Neural progenitor cell (in vitro differentiated cells): Measurements from ENCODE around the gene CCDC3. TPM values are rescaled to one million over a fixed set of nuclear protein-coding genes. Genes with fewer than 3 reads are reported as not detected.

ENCODE experiments used
- DNase-seq: peaks from one replicate; pipeline ENCODE4 v3.0.0-alpha.2; 2016; ENCODE audit warnings: low spot score
- H2AFZ ChIP-seq: fragments of 200-600 bp; sonication (generic); replicated peaks from 2 replicates; pipeline ENCODE4 v1.6.1; 2016; ENCODE audit warnings: antibody characterized with exemption
- H3F3A ChIP-seq: fragments of 200-600 bp; sonication (generic); 2 replicates; pipeline ENCODE4 v1.6.1; 2016; ENCODE audit warnings: antibody characterized with exemption, low read depth
- H3K27ac ChIP-seq: fragments of 200-600 bp; sonication (generic); 2 replicates; pipeline ENCODE4 v1.5.1; 2016; ENCODE audit warnings: mild to moderate bottlenecking
- H3K27me3 ChIP-seq: fragments of 200-600 bp; sonication (generic); 2 replicates; pipeline ENCODE4 v1.6.1; 2016; ENCODE audit warnings: mild to moderate bottlenecking, moderate library complexity
- H3K36me3 ChIP-seq: fragments of 200-600 bp; sonication (generic); 2 replicates; pipeline ENCODE4 v1.5.1; 2016
- H3K4me1 ChIP-seq: fragments of 200-600 bp; sonication (generic); 2 replicates; pipeline ENCODE4 v1.6.1; 2016; ENCODE audit warnings: mixed run types
- H3K4me2 ChIP-seq: fragments of 200-600 bp; sonication (generic); 2 replicates; pipeline ENCODE4 v1.6.1; 2016
- H3K4me3 ChIP-seq: fragments of 200-600 bp; sonication (generic); 2 replicates; pipeline ENCODE4 v1.5.1; 2016
- H3K79me2 ChIP-seq: fragments of 200-600 bp; sonication (generic); 2 replicates; pipeline ENCODE4 v1.6.1; 2016; ENCODE audit warnings: low read depth
- H3K9ac ChIP-seq: fragments of 200-600 bp; sonication (generic); 2 replicates; pipeline ENCODE4 v1.6.1; 2016
- H3K9me3 ChIP-seq: fragments of 200-600 bp; sonication (generic); 2 replicates; pipeline ENCODE4 v1.5.1; 2016; ENCODE audit warnings: low read depth
- H4K20me1 ChIP-seq: fragments of 200-600 bp; sonication (generic); 2 replicates; pipeline ENCODE4 v1.6.1; 2016; ENCODE audit warnings: low read depth
- H3K27ac Mint-ChIP-seq: 3 replicates; pipeline ENCODE4 v1.8.0; 2021; ENCODE audit warnings: mixed read lengths
- H3K27me3 Mint-ChIP-seq: 2 replicates; pipeline ENCODE4 v1.8.0; 2022; ENCODE audit warnings: low read depth, mild to moderate bottlenecking, inconsistent platforms, moderate library complexity, mixed read lengths; ENCODE audit not compliant: insufficient read depth
- H3K36me3 Mint-ChIP-seq: 3 replicates; pipeline ENCODE4 v1.8.0; 2021; ENCODE audit warnings: mixed read lengths
- H3K4me1 Mint-ChIP-seq: 3 replicates; pipeline ENCODE4 v1.8.0; 2021; ENCODE audit warnings: mixed read lengths
- H3K4me3 Mint-ChIP-seq: 3 replicates; pipeline ENCODE4 v1.8.0; 2021; ENCODE audit warnings: mild to moderate bottlenecking, moderate library complexity, mixed read lengths
- H3K9me3 Mint-ChIP-seq: 3 replicates; pipeline ENCODE4 v1.8.0; 2020; ENCODE audit warnings: mixed read lengths
- EZH2 ChIP-seq: fragments of 200-600 bp; sonication (generic); IDR thresholded peaks from 2 replicates; pipeline ENCODE4 v1.6.1; 2017; ENCODE audit warnings: antibody characterized with exemption, mild to moderate bottlenecking, moderate library complexity
- EZH2phosphoT487 ChIP-seq: fragments of 200-600 bp; sonication (generic); IDR thresholded peaks from 2 replicates; pipeline ENCODE4 v1.6.1; 2017; ENCODE audit warnings: antibody characterized with exemption
- total RNA-seq: library from RNA; depleted of rRNA; stranded (reverse); fragments of >200 nt; gene quantifications from 2 replicates; pipeline ENCODE4 v1.2.3, GENCODE V29; 2015; ENCODE audit warnings: low replicate concordance
- TF ChIP-seq, protein P1 (sequence below): fragments of 200-600 bp; sonication (generic); IDR thresholded peaks from 2 replicates; pipeline ENCODE4 v1.5.1; 2017; ENCODE audit warnings: antibody characterized with exemption, mild to moderate bottlenecking

The CCDC3 gene
- total RNA-seq, 1 donor from 2014 or later = not detected

DNA sequence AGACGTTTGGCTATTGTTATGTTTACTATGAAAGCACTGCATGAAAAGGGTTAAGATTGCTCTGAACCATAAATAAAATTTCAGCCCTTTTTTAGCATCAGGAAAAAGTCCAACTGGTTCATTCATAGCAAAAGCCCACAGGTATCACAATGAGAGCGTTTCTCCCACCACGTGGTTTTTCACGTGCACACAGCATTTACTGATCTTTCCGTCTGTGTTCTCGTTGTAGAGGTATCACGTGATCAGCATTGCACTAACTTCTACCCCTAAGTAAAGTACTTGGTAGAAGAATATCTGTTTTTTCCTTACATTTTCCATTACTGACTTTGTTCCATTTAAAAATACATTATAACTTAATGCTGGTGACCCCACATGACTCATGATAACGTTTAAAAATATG is 17.8 kb upstream of the CCDC3 start:
- Histone ChIP-seq H3K4me3 (no peak overlapping the region), H3K27me3 (no peaks in the 10 kb centered on the region), H3K4me1 (no peaks in the 10 kb centered on the region), H3K27ac (no peak overlapping the region), H2AFZ (no peak overlapping the region), H4K20me1 (no peaks in the 10 kb centered on the region), H3K9me3 (no peaks in the 10 kb centered on the region), H3K9ac (no peak overlapping the region), H3F3A (no peaks in the 10 kb centered on the region), H3K36me3 (no peaks in the 10 kb centered on the region), H3K4me2 (no peak overlapping the region), H3K79me2 (no peaks in the 10 kb centered on the region)
- Mint-ChIP-seq H3K27ac (no peak overlapping the region), H3K9me3 (peaks cover 26% of the 10 kb centered on the region), H3K36me3 (peaks cover 2% of the 10 kb centered on the region), H3K4me1 (peaks cover 8% of the 10 kb centered on the region), H3K27me3 (peaks cover 3% of the 10 kb centered on the region), H3K4me3 (no peak overlapping the region)
- TF ChIP-seq EZH2 = no peak
- TF ChIP-seq, protein P1, sequence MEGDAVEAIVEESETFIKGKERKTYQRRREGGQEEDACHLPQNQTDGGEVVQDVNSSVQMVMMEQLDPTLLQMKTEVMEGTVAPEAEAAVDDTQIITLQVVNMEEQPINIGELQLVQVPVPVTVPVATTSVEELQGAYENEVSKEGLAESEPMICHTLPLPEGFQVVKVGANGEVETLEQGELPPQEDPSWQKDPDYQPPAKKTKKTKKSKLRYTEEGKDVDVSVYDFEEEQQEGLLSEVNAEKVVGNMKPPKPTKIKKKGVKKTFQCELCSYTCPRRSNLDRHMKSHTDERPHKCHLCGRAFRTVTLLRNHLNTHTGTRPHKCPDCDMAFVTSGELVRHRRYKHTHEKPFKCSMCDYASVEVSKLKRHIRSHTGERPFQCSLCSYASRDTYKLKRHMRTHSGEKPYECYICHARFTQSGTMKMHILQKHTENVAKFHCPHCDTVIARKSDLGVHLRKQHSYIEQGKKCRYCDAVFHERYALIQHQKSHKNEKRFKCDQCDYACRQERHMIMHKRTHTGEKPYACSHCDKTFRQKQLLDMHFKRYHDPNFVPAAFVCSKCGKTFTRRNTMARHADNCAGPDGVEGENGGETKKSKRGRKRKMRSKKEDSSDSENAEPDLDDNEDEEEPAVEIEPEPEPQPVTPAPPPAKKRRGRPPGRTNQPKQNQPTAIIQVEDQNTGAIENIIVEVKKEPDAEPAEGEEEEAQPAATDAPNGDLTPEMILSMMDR = no peak
- no peak for TF ChIP-seq EZH2phosphoT487
- no peak for DNase-seq

DNA sequence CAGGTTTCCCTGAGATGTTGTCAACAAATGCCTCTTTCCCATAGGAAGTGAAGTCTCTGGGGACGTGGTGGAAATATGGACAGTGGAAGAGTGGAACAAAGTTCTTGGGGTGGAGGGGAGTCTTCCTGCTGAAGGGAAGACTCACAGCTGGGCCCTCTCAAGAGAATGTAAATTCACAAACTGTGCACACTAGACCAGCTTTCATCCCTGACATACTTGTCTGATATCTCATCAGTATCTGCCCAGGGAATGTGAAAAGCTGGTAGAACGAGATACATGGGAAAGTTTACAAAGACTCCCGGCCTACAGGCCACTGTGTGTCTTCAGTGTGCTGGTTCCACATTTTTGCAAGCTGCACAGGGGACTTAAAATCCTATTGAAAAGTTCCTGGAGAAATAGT is 16.7 kb upstream of the CCDC3 start:
- no peaks in the 10 kb centered on the region for H3F3A ChIP-seq
- no peak for TF ChIP-seq EZH2
- TF ChIP-seq, protein P1 = no peak
- no peak for TF ChIP-seq EZH2phosphoT487
- H3K27me3 ChIP-seq = no peaks in the 10 kb centered on the region
- no peaks in the 10 kb centered on the region for H4K20me1 ChIP-seq
- no peaks in the 10 kb centered on the region for H3K79me2 ChIP-seq
- Mint-ChIP-seq H3K27me3 (peaks cover 3% of the 10 kb centered on the region), H3K36me3 (peaks cover 2% of the 10 kb centered on the region), H3K27ac (no peak overlapping the region), H3K4me1 (peaks cover 8% of the 10 kb centered on the region), H3K4me3 (no peak overlapping the region), H3K9me3 (peaks cover 17% of the 10 kb centered on the region)
- no peaks in the 10 kb centered on the region for H3K9me3 ChIP-seq
- no peak overlapping the region for H3K9ac ChIP-seq
- no peak for DNase-seq
- no peaks in the 10 kb centered on the region for H3K36me3 ChIP-seq
- H3K4me2 ChIP-seq = no peak overlapping the region
- no peak overlapping the region for H3K4me3 ChIP-seq
- no peak overlapping the region for H3K27ac ChIP-seq
- H3K4me1 ChIP-seq = no peaks in the 10 kb centered on the region
- H2AFZ ChIP-seq = no peak overlapping the region

DNA sequence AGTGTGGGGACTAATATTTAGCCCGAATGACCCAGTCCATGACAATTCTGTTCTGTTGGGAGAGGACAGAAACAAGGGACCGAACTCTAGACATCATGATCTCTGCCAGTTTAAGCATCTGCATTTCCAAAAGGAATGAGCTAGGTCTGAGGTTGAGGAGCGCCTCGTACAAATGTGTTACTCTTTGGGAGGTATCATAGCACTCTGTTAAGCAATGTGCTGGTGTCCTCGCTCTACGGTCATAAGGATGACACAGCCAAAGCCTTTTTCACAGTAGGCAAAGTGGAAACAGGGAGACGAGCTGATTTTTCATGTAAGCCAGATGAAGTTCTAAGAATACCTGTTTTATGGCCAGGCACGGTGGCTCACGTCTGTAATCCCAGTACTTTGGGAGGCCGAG is 15.4 kb upstream of the CCDC3 start:
- no peaks in the 10 kb centered on the region for H4K20me1 ChIP-seq
- no peaks in the 10 kb centered on the region for H3K4me1 ChIP-seq
- H3K79me2 ChIP-seq = no peaks in the 10 kb centered on the region
- no peaks in the 10 kb centered on the region for H3K36me3 Mint-ChIP-seq
- no peak overlapping the region for H3K4me3 Mint-ChIP-seq
- H3K27ac ChIP-seq = no peak overlapping the region
- H3K4me2 ChIP-seq = no peak overlapping the region
- no peak overlapping the region for H3K9ac ChIP-seq
- H3K36me3 ChIP-seq = no peaks in the 10 kb centered on the region
- H3K4me3 ChIP-seq = no peak overlapping the region
- peaks cover 8% of the 10 kb centered on the region for H3K4me1 Mint-ChIP-seq
- peaks cover 3% of the 10 kb centered on the region for H3K27me3 Mint-ChIP-seq
- no peak for DNase-seq
- H3K27me3 ChIP-seq = no peaks in the 10 kb centered on the region
- TF ChIP-seq EZH2 (no peak), EZH2phosphoT487 (no peak)
- TF ChIP-seq, protein P1 = no peak
- H3K9me3 Mint-ChIP-seq = peaks cover 15% of the 10 kb centered on the region
- no peak overlapping the region for H2AFZ ChIP-seq
- no peaks in the 10 kb centered on the region for H3F3A ChIP-seq
- no peaks in the 10 kb centered on the region for H3K9me3 ChIP-seq
- H3K27ac Mint-ChIP-seq = no peak overlapping the region
